ENCODE data around the gene SDR42E1. TPM values are rescaled to one million over a fixed set of nuclear protein-coding genes. Genes with fewer than 3 reads are reported as not detected.

Gene SDR42E1
- total RNA-seq, 1 donor from 2014 or later = 7.5 TPM

- H3K4me3 Mint-ChIP-seq = no peak overlapping the region
- ChIA-PET CTCF (no interaction called here), POLR2A (no interaction called here)
- no peak overlapping the region for H3K27ac Mint-ChIP-seq
- peaks cover 13% of the 10 kb centered on the region for H3K4me1 Mint-ChIP-seq
- intact Hi-C loops (cut with micrococcal nuclease) = no loop called here
- ATAC-seq (ENCODE audit: low read depth) (no peak), DNase-seq (no peak)
- peaks cover 2% of the 10 kb centered on the region for H3K27me3 Mint-ChIP-seq
- TF ChIP-seq CTCF (IDR thresholded peaks at IDR 0.05) = no peak
- H3K36me3 Mint-ChIP-seq (ENCODE audit: low read depth) = peaks cover 36% of the 10 kb centered on the region
- peaks cover 12% of the 10 kb centered on the region for H3K9me3 Mint-ChIP-seq
Measured at GRCh38 chr16:82007189-82007588, 4.1 kb downstream of the SDR42E1 start.

DNA sequence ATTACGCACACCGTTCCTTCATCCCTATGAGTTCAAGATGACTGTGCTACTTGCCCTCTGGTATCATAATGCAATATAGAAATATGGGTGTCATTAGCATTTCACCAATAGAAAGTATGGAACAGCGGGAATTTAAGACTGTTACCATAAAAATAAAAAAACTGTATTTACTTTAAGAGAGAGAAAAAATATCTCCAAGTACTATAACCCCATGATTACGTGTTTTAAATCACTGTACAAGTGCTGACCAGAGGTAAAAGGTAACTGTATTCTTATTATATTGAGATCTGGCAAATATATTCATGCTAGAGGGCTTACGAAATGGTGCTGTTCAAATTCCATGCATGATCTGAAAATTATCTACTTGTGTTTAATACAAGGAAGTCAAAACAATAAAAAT, 5.2 kb downstream of the SDR42E1 start:
- Mint-ChIP-seq H3K4me1 (peaks cover 8% of the 10 kb centered on the region), H3K4me3 (no peak overlapping the region), H3K9me3 (peaks cover 12% of the 10 kb centered on the region), H3K27ac (no peak overlapping the region), H3K36me3 (ENCODE audit: low read depth) (peaks cover 34% of the 10 kb centered on the region), H3K27me3 (no peaks in the 10 kb centered on the region)
- intact Hi-C loops (cut with micrococcal nuclease) = no loop called here
- POLR2A ChIA-PET = no interaction called here
- ATAC-seq (ENCODE audit: low read depth) (no peak), DNase-seq (no peak)
- no peak for TF ChIP-seq CTCF (IDR thresholded peaks at IDR 0.05)
- CTCF ChIA-PET = no interaction called here

DNA sequence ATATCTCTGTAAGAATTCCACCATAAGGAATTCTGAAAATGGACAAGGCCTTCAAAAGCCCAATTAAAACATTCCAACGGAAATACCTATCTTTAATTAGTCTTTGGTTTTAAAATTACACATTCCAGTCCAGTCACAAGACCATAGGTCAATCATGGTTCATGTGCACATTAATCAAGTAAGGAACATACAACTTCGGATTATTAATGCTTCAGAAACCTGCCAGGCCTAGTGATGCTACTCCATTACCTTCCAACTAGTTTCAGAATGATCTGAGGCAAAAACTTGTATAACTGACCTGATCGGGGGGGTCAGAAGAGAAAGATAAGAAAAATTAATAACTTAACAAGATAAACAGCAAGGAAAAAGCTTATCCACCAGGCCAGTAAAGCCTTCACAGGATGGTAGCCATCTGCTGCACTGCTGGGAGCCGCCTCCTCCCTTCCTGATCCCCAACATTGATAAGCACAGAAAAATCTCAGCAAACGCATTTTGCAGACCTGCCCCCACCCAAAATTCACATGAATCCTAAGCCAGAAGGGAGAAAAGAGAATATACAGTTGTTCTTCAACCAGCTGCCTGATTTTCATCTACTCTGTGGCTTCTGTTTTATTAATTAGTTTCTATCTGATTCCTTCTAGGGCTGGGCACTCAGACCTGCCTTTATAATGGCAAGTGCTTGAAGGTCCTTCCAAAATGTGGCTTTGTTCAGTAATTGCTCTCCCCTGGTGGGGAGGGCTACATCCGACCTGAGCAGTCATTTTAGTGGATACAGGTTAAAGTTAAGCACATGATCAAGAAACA, 6.0 kb downstream of the SDR42E1 start:
- POLR2A ChIA-PET = no interaction called here
- TF ChIP-seq CTCF (IDR thresholded peaks at IDR 0.05) = no peak
- ATAC-seq (ENCODE audit: low read depth) (no peak), DNase-seq (no peak)
- Mint-ChIP-seq H3K27me3 (no peaks in the 10 kb centered on the region), H3K4me1 (peaks cover 1% of the 10 kb centered on the region), H3K4me3 (no peak overlapping the region), H3K36me3 (ENCODE audit: low read depth) (peaks cover 34% of the 10 kb centered on the region), H3K9me3 (peaks cover 10% of the 10 kb centered on the region), H3K27ac (no peak overlapping the region)
- CTCF ChIA-PET = no interaction called here
- intact Hi-C loops (cut with micrococcal nuclease) = no loop called here

GRCh38 chr16:82004601-82005000, 6.7 kb downstream of the SDR42E1 start:
- CTCF ChIA-PET = no interaction called here
- Mint-ChIP-seq H3K36me3 (ENCODE audit: low read depth) (peaks cover 40% of the 10 kb centered on the region), H3K4me3 (no peak overlapping the region), H3K27ac (no peak overlapping the region), H3K4me1 (peaks cover 1% of the 10 kb centered on the region), H3K27me3 (no peaks in the 10 kb centered on the region), H3K9me3 (peaks cover 10% of the 10 kb centered on the region)
- DNase-seq (no peak), ATAC-seq (ENCODE audit: low read depth) (no peak)
- POLR2A ChIA-PET = no interaction called here
- no peak for TF ChIP-seq CTCF (IDR thresholded peaks at IDR 0.05)
- intact Hi-C loops (cut with micrococcal nuclease) = no loop called here

DNA sequence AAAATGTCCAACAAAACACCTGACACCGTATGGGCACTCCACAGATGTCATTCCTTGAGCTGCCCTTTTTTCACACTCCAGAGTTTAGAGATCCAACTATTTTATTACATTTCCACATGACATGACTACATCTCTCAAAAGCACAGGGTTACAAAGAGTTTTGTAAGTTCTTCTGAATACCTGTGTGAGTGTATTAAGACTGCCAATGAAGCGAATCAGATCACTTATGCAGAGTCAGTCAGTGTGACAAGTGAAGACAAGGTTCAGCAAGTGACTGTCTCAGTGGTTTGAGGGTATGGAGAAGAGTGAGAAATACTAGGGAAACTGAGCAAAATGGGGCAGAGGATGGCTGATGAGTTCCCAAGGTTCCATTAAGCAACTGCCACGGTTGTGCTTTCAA, 8.4 kb downstream of the SDR42E1 start:
- no peak for TF ChIP-seq CTCF (IDR thresholded peaks at IDR 0.05)
- POLR2A ChIA-PET = no interaction called here
- peaks cover 39% of the 10 kb centered on the region for H3K36me3 Mint-ChIP-seq (ENCODE audit: low read depth)
- no peaks in the 10 kb centered on the region for H3K4me1 Mint-ChIP-seq
- intact Hi-C loops (cut with micrococcal nuclease) = no loop called here
- DNase-seq (no peak), ATAC-seq (ENCODE audit: low read depth) (no peak)
- no peaks in the 10 kb centered on the region for H3K27me3 Mint-ChIP-seq
- H3K4me3 Mint-ChIP-seq = no peak overlapping the region
- no peak overlapping the region for H3K27ac Mint-ChIP-seq
- CTCF ChIA-PET = no interaction called here
- no peaks in the 10 kb centered on the region for H3K9me3 Mint-ChIP-seq

Data from activated B cell treated with CpG ODN at 0.5 μM for 24 hours (primary cell).